Vagina (tissue), 2 donors: ENCODE measurements around the gene RNF31.

Experiments used
- POLR2AphosphoS5 ChIP-seq, 2 donors: sonication (generic); formaldehyde crosslinking; IDR thresholded peaks; one replicate each; pipeline ENCODE4 v1.9.0; 2017; ENCODE audit warnings: antibody characterized with exemption in 2 of 2, mild to moderate bottlenecking in 2 of 2, low read depth in 1 of 2; ENCODE audit not compliant: insufficient read depth in 1 of 2
- TF ChIP-seq, protein P1 (sequence below), 3 experiments: fragments of 450-650 bp in 2 of 3; fragments of 200-600 bp in 1 of 3; sonication (generic) in 1 of 3; IDR thresholded peaks; one replicate each; pipeline ENCODE4 v1.5.1; 2017 to 2019; ENCODE audit warnings: antibody characterized with exemption in 3 of 3, mild to moderate bottlenecking in 2 of 3, moderate library complexity in 2 of 3

DNA sequence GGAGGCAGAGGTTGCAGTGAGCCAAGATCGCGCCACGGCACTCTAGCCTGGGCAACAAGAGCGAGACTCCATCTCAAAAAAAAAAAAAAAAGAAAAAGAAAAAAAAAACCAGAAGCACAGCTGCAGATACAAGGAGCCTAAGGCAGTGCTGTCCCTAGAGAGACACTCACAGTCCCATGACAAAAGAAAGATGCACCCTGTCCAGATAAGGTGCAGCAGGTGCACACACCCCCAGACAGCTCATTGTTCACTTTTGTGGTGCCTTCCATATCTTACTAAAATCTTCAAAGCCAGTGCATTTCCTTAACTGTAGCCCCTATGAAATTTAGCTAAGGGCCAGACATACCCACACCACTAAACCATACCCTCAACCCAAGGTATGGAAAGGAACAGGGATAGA lies 24.9 kb upstream of the RNF31 start:
- no peak for TF ChIP-seq POLR2AphosphoS5 (IDR thresholded peaks at IDR 0.05; ENCODE audit: insufficient read depth in 1 of 2, low read depth in 1 of 2)
- TF ChIP-seq, protein P1, sequence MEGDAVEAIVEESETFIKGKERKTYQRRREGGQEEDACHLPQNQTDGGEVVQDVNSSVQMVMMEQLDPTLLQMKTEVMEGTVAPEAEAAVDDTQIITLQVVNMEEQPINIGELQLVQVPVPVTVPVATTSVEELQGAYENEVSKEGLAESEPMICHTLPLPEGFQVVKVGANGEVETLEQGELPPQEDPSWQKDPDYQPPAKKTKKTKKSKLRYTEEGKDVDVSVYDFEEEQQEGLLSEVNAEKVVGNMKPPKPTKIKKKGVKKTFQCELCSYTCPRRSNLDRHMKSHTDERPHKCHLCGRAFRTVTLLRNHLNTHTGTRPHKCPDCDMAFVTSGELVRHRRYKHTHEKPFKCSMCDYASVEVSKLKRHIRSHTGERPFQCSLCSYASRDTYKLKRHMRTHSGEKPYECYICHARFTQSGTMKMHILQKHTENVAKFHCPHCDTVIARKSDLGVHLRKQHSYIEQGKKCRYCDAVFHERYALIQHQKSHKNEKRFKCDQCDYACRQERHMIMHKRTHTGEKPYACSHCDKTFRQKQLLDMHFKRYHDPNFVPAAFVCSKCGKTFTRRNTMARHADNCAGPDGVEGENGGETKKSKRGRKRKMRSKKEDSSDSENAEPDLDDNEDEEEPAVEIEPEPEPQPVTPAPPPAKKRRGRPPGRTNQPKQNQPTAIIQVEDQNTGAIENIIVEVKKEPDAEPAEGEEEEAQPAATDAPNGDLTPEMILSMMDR (IDR thresholded peaks at IDR 0.05), result no peak
